H1 (cell line): Measurements from ENCODE around the gene TGFBR2. TPM values are rescaled to one million over a fixed set of nuclear protein-coding genes. Genes with fewer than 3 reads are reported as not detected.

Experiments
- BRCA1 ChIP-seq: IDR thresholded peaks from 2 replicates; pipeline ENCODE4 v1.6.1; 2012; ENCODE audit warnings: low read depth, low read length, improper control_type of control experiment
- CBX5 ChIP-seq: fragments of 300-800, 300-1000 bp; sonication (generic); IDR thresholded peaks from 2 replicates; pipeline ENCODE4 v1.7.1; 2016; ENCODE audit warnings: antibody characterized with exemption, low read length, low read depth
- JUN ChIP-seq: IDR thresholded peaks from 2 replicates; pipeline ENCODE4 v1.6.1; 2011; ENCODE audit warnings: low read depth, mild to moderate bottlenecking, improper control_type of control experiment, low read length
- NANOG ChIP-seq: IDR thresholded peaks from 2 replicates; pipeline ENCODE4 v1.6.1; 2011; ENCODE audit warnings: low read length, low read depth, mild to moderate bottlenecking, inconsistent platforms; ENCODE audit not compliant: insufficient read depth, poor library complexity, severe bottlenecking
- NRF1 ChIP-seq: IDR thresholded peaks from 2 replicates; pipeline ENCODE4 v1.6.1; 2011; ENCODE audit warnings: mild to moderate bottlenecking, low read depth, low read length, improper control_type of control experiment
- POU5F1 ChIP-seq: IDR thresholded peaks from 2 replicates; pipeline ENCODE4 v1.6.1; 2011; ENCODE audit warnings: low read depth, mild to moderate bottlenecking, low read length, moderate library complexity
- RAD21 ChIP-seq, 2 experiments: IDR thresholded peaks in 1 of 2; conservative IDR thresholded peaks in 1 of 2; 2 replicates each; pipeline ENCODE4 v1.6.1; 2011; ENCODE audit warnings: low read depth in 2 of 2, low read length in 2 of 2, improper control_type of control experiment in 1 of 2, inconsistent platforms in 1 of 2, mild to moderate bottlenecking in 1 of 2, moderate library complexity in 1 of 2
- SIRT6 ChIP-seq: IDR thresholded peaks from one replicate; pipeline ENCODE4 v1.7.1; 2012; ENCODE audit warnings: low read length, inconsistent platforms
- SP4 ChIP-seq: IDR thresholded peaks from 2 replicates; pipeline ENCODE4 v1.6.1; 2012; ENCODE audit warnings: low read length, inconsistent platforms
- SRF ChIP-seq: IDR thresholded peaks from 2 replicates; pipeline ENCODE4 v1.6.1; 2011; ENCODE audit warnings: mild to moderate bottlenecking, low read depth, low read length, moderate library complexity
- ZNF274 ChIP-seq: IDR thresholded peaks from 2 replicates; pipeline ENCODE4 v1.7.0; 2012; ENCODE audit warnings: low read length, borderline replicate concordance; ENCODE audit errors: extremely low read depth
- polyA plus RNA-seq, 7 experiments: library from polyadenylated mRNA; depleted of rRNA in 3 of 7; stranded (reverse) in 5 of 7; unstranded in 2 of 7; fragments of >200 nt in 5 of 7; fragments of 200-250 nt in 2 of 7; gene quantifications; 1 replicate in 5 of 7; 2 replicates in 1 of 7; 4 replicates in 1 of 7; pipeline versions ENCODE4 v1.2.1 to v1.2.3, GENCODE V29; 2011 to 2013; ENCODE audit warnings: missing spikeins in 2 of 7, mixed read lengths in 2 of 7
- total RNA-seq: library from RNA; stranded (reverse); fragmentation: NEBNext Ultra II Directional; extraction: Animal tissue kit (Norgen Biotek cat#: 25700); gene quantifications from 2 replicates; pipeline ENCODE4 v1.2.1, GENCODE V29; 2021

Gene TGFBR2
- total and polyA plus RNA-seq, 2 of the 8 experiments (the other 6 are each of a cell fraction or from before 2014, with no cell fraction given) = 4.2 to 7.4 TPM

DNA sequence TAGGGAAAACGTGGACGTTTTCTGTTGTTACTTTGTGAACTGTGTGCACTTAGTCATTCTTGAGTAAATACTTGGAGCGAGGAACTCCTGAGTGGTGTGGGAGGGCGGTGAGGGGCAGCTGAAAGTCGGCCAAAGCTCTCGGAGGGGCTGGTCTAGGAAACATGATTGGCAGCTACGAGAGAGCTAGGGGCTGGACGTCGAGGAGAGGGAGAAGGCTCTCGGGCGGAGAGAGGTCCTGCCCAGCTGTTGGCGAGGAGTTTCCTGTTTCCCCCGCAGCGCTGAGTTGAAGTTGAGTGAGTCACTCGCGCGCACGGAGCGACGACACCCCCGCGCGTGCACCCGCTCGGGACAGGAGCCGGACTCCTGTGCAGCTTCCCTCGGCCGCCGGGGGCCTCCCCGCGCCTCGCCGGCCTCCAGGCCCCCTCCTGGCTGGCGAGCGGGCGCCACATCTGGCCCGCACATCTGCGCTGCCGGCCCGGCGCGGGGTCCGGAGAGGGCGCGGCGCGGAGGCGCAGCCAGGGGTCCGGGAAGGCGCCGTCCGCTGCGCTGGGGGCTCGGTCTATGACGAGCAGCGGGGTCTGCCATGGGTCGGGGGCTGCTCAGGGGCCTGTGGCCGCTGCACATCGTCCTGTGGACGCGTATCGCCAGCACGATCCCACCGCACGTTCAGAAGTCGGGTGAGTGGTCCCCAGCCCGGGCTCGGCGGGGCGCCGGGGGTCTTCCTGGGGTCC, at the start of gene TGFBR2 (continued):
- TF ChIP-seq SRF = no peak
- TF ChIP-seq SP4 = no peak
- TF ChIP-seq POU5F1 = no peak
- no peak for TF ChIP-seq CBX5
- no peak for TF ChIP-seq JUN
- TF ChIP-seq NRF1 = no peak
- TF ChIP-seq BRCA1 = no peak
- TF ChIP-seq RAD21 (IDR thresholded peaks at IDR 0.05 in 1 of 2, conservative IDR thresholded peaks at IDR 0.05 in 1 of 2; ENCODE audit: low read depth in 2 of 2, low read length in 2 of 2) = no peak
- no peak for TF ChIP-seq ZNF274
- no peak for TF ChIP-seq NANOG
- TF ChIP-seq SIRT6 = no peak
